Thyroid gland (tissue), 4 donors: ENCODE data around the gene NR2F1-AS1.

Experiments
- CTCF ChIP-seq, 6 experiments: fragments of 200-600 bp in 3 of 6; fragments of 450-650 bp in 3 of 6; sonication (generic) in 3 of 6; IDR thresholded peaks; one replicate each; pipeline ENCODE4 v1.5.1; 2016 to 2019; ENCODE audit warnings: antibody characterized with exemption in 6 of 6, mild to moderate bottlenecking in 2 of 6, inconsistent platforms in 1 of 6, moderate library complexity in 1 of 6
- POLR2A ChIP-seq, 2 donors: fragments of 450-650 bp; IDR thresholded peaks; one replicate each; pipeline ENCODE4 v1.6.1; 2017; ENCODE audit warnings: antibody characterized with exemption in 2 of 2, mild to moderate bottlenecking in 2 of 2, moderate library complexity in 1 of 2

GRCh38 chr5:93407454-93407853 is 173.6 kb downstream of the NR2F1-AS1 start:
- TF ChIP-seq CTCF (IDR thresholded peaks at IDR 0.05) (no peak), POLR2A (IDR thresholded peaks at IDR 0.05) (no peak)
